T-helper 1 cell treated with Interleukin-12 subunit alpha and Interleukin-12 subunit beta and Interleukin-4 antibody, amounts not matched to agents 30 μg/mL and 1 μg/mL, for 36 hours (primary cell): ENCODE results near the gene ADGRG3.
"Not testable (repeated sequence)": the region's sequence is repeated elsewhere in the genome, so short reads cannot be mapped to it uniquely, and the experiment has no call there.

Experiments
- H3K27ac Mint-ChIP-seq: one replicate; pipeline ENCODE4 v1.8.0; 2021; ENCODE audit warnings: mild to moderate bottlenecking, mixed read lengths
- H3K27me3 Mint-ChIP-seq: one replicate; pipeline ENCODE4 v1.8.0; 2021; ENCODE audit warnings: low read depth, mixed read lengths
- H3K36me3 Mint-ChIP-seq: one replicate; pipeline ENCODE4 v1.8.0; 2021; ENCODE audit warnings: low read depth, mixed read lengths
- H3K4me1 Mint-ChIP-seq: one replicate; pipeline ENCODE4 v1.8.0; 2021; ENCODE audit warnings: low read depth, mixed read lengths
- H3K4me3 Mint-ChIP-seq: one replicate; pipeline ENCODE4 v1.8.0; 2021; ENCODE audit warnings: mild to moderate bottlenecking, moderate library complexity, mixed read lengths
- H3K9me3 Mint-ChIP-seq: one replicate; pipeline ENCODE4 v1.8.0; 2021; ENCODE audit warnings: mixed read lengths

Gene ADGRG3

GRCh38 chr16:57711993-57712392 is 43.9 kb downstream of the ADGRG3 start:
- no peak overlapping the region for H3K4me3 Mint-ChIP-seq
- no peak overlapping the region for H3K27ac Mint-ChIP-seq
- H3K4me1 Mint-ChIP-seq, result no peaks in the 10 kb centered on the region
- no peaks in the 10 kb centered on the region for H3K9me3 Mint-ChIP-seq
- peaks cover 41% of the 10 kb centered on the region for H3K27me3 Mint-ChIP-seq
- H3K36me3 Mint-ChIP-seq, result no peaks in the 10 kb centered on the region

- peaks cover 41% of the 10 kb centered on the region for H3K27me3 Mint-ChIP-seq
- not testable (repeated sequence) for H3K27ac Mint-ChIP-seq, H3K4me3 Mint-ChIP-seq
Measured at GRCh38 chr16:57712569-57712968, 44.5 kb downstream of the ADGRG3 start.

GRCh38 chr16:57713596-57713995 is 45.5 kb downstream of the ADGRG3 start:
- Mint-ChIP-seq H3K27ac (no peak overlapping the region), H3K36me3 (no peaks in the 10 kb centered on the region), H3K27me3 (peaks cover 41% of the 10 kb centered on the region), H3K9me3 (no peaks in the 10 kb centered on the region), H3K4me3 (no peak overlapping the region), H3K4me1 (no peaks in the 10 kb centered on the region)

More at GRCh38 chr16:57712569-57712968, 44.5 kb downstream of the ADGRG3 start:
- not testable (repeated sequence) for H3K36me3 Mint-ChIP-seq, H3K9me3 Mint-ChIP-seq, H3K4me1 Mint-ChIP-seq

- no peak overlapping the region for H3K27ac Mint-ChIP-seq
- H3K27me3 Mint-ChIP-seq, result peaks cover 41% of the 10 kb centered on the region
- no peak overlapping the region for H3K4me3 Mint-ChIP-seq
- no peaks in the 10 kb centered on the region for H3K36me3 Mint-ChIP-seq
- H3K4me1 Mint-ChIP-seq, result no peaks in the 10 kb centered on the region
- no peaks in the 10 kb centered on the region for H3K9me3 Mint-ChIP-seq
Measured at GRCh38 chr16:57714047-57714446, 45.9 kb downstream of the ADGRG3 start.

DNA sequence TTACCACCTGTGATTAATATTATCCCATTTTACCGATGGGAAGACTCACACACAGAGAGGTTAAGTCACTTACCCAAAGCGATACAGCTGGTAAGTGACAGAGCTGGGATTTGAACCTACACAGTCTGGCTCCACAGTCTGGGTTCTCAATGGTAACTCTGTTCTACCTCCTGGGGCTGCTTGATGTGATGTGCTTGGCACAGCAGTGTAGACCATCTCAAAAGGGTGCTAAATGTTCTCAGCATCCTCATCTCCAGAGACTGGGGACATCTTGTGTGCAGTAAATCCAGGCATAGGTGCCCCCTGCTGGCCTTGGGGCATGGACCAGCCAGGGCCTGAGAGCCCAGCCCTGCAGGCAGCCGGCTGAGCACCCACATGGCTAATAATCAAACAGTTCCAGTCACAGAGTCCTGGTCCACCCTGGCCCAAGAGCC is 52.1 kb downstream of the ADGRG3 start:
- no peak overlapping the region for H3K4me3 Mint-ChIP-seq
- H3K27ac Mint-ChIP-seq, result no peak overlapping the region

GRCh38 chr16:57721356-57722209 is 53.5 kb downstream of the ADGRG3 start:
- no peaks in the 10 kb centered on the region for H3K4me1 Mint-ChIP-seq
- no peak overlapping the region for H3K27ac Mint-ChIP-seq
- H3K9me3 Mint-ChIP-seq, result no peaks in the 10 kb centered on the region
- no peaks in the 10 kb centered on the region for H3K36me3 Mint-ChIP-seq
- no peak overlapping the region for H3K4me3 Mint-ChIP-seq
- H3K27me3 Mint-ChIP-seq, result peaks cover 3% of the 10 kb centered on the region

More for the DNA sequence above, 52.1 kb downstream of the ADGRG3 start:
- Mint-ChIP-seq H3K4me1 (no peaks in the 10 kb centered on the region), H3K9me3 (no peaks in the 10 kb centered on the region), H3K27me3 (peaks cover 10% of the 10 kb centered on the region), H3K36me3 (no peaks in the 10 kb centered on the region)

- Mint-ChIP-seq H3K27me3 (no peaks in the 10 kb centered on the region), H3K36me3 (no peaks in the 10 kb centered on the region), H3K9me3 (no peaks in the 10 kb centered on the region), H3K4me3 (no peak overlapping the region), H3K4me1 (no peaks in the 10 kb centered on the region), H3K27ac (no peak overlapping the region)
Measured at GRCh38 chr16:57722210-57722499, 54.0 kb downstream of the ADGRG3 start.

GRCh38 chr16:57722651-57723050 is 54.5 kb downstream of the ADGRG3 start:
- no peaks in the 10 kb centered on the region for H3K4me1 Mint-ChIP-seq
- no peaks in the 10 kb centered on the region for H3K36me3 Mint-ChIP-seq
- no peaks in the 10 kb centered on the region for H3K27me3 Mint-ChIP-seq
- H3K27ac Mint-ChIP-seq, result no peak overlapping the region
- H3K4me3 Mint-ChIP-seq, result no peak overlapping the region
- H3K9me3 Mint-ChIP-seq, result no peaks in the 10 kb centered on the region

GRCh38 chr16:57723170-57723569 is 55.1 kb downstream of the ADGRG3 start:
- Mint-ChIP-seq H3K4me1 (no peaks in the 10 kb centered on the region), H3K36me3 (no peaks in the 10 kb centered on the region), H3K4me3 (no peak overlapping the region), H3K9me3 (no peaks in the 10 kb centered on the region), H3K27me3 (no peaks in the 10 kb centered on the region), H3K27ac (no peak overlapping the region)

DNA sequence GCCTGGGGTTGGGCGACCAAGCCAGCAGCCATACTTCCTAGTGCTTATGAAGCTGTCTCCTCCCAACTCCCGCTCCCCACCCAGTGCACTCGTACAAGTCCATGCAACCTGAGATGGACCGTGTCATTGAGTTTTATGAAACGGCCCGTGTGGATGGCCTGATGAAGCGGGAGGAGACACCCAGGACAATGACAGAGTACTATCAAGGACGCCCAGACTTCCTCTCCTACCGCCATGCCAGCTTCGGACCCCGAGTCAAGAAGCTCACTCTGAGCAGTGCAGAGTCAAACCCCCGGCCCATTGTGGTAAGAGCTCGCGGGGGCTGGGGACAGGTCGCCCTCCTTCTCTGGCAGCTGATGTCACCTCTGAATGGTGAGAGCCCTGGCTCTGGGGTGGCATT is 56.4 kb downstream of the ADGRG3 start:
- Mint-ChIP-seq H3K27ac (no peak overlapping the region), H3K36me3 (no peaks in the 10 kb centered on the region), H3K4me3 (no peak overlapping the region), H3K4me1 (no peaks in the 10 kb centered on the region), H3K27me3 (no peaks in the 10 kb centered on the region), H3K9me3 (no peaks in the 10 kb centered on the region)

DNA sequence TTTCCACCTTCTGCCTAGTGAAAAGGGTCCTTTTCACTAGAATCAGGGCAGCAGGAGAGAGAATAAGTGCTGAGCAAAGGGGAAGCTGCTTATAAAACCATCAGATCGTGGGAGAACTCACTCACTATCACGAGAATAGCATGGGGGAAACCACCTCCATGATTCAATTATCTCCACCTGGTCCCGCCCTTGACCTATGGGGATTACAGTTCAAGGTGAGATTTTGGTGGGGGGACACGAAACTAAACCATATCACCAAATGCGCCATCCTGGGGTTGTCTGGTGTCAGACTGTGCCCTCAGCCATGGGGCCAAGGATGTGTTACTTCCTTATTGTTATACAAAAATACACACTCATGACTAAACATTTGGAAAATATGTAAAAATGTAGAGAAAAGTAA is 57.0 kb downstream of the ADGRG3 start:
- H3K4me3 Mint-ChIP-seq, result no peak overlapping the region
- H3K27me3 Mint-ChIP-seq, result no peaks in the 10 kb centered on the region
- no peaks in the 10 kb centered on the region for H3K36me3 Mint-ChIP-seq
- H3K4me1 Mint-ChIP-seq, result no peaks in the 10 kb centered on the region
- no peak overlapping the region for H3K27ac Mint-ChIP-seq
- H3K9me3 Mint-ChIP-seq, result no peaks in the 10 kb centered on the region

GRCh38 chr16:57725554-57725953 is 57.4 kb downstream of the ADGRG3 start:
- H3K27me3 Mint-ChIP-seq, result no peaks in the 10 kb centered on the region
- H3K36me3 Mint-ChIP-seq, result no peaks in the 10 kb centered on the region
- no peaks in the 10 kb centered on the region for H3K4me1 Mint-ChIP-seq
- no peak overlapping the region for H3K4me3 Mint-ChIP-seq
- H3K27ac Mint-ChIP-seq, result no peak overlapping the region
- no peaks in the 10 kb centered on the region for H3K9me3 Mint-ChIP-seq

GRCh38 chr16:57725976-57726375 is 57.9 kb downstream of the ADGRG3 start:
- no peaks in the 10 kb centered on the region for H3K9me3 Mint-ChIP-seq
- H3K36me3 Mint-ChIP-seq, result no peaks in the 10 kb centered on the region
- H3K27ac Mint-ChIP-seq, result no peak overlapping the region
- H3K4me3 Mint-ChIP-seq, result no peak overlapping the region
- H3K4me1 Mint-ChIP-seq, result no peaks in the 10 kb centered on the region
- H3K27me3 Mint-ChIP-seq, result no peaks in the 10 kb centered on the region

DNA sequence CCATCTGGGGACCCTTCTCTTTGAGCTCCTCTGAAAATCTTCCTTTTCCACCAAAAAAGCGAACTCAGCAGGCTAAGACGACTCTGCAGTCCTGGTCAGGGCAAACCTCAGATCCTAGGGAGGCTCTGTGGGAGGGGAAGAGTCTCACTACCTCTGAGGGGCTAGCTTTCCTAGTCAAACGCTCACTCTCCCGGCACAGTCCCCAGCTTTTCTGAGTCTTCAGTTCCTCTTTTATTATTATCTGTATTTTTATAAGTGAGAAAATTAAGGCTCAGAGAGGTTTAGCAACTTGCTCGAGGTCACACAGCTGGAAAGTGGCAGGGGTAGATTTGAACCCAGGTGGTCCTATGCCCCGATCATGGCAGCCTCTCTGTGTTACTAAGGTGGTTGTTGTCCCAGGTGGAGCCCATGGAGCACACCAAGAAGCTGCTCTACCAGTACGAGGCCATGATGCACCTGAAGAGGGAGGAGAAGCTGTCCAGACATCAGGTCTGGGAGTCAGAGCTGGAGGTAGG is 58.4 kb downstream of the ADGRG3 start:
- Mint-ChIP-seq H3K36me3 (no peaks in the 10 kb centered on the region), H3K9me3 (peaks cover 3% of the 10 kb centered on the region), H3K4me3 (no peak overlapping the region), H3K4me1 (no peaks in the 10 kb centered on the region), H3K27ac (no peak overlapping the region), H3K27me3 (no peaks in the 10 kb centered on the region)

- no peak overlapping the region for H3K4me3 Mint-ChIP-seq
- H3K36me3 Mint-ChIP-seq, result peaks cover 2% of the 10 kb centered on the region
- H3K4me1 Mint-ChIP-seq, result no peaks in the 10 kb centered on the region
Measured at GRCh38 chr16:57727610-57728009, 59.5 kb downstream of the ADGRG3 start.

More at GRCh38 chr16:57727610-57728009, 59.5 kb downstream of the ADGRG3 start:
- Mint-ChIP-seq H3K27me3 (no peaks in the 10 kb centered on the region), H3K27ac (no peak overlapping the region), H3K9me3 (peaks cover 9% of the 10 kb centered on the region)
